ENCODE results near the gene MRPS7.
"Not testable (repeated sequence)": the region's sequence is repeated elsewhere in the genome, so short reads cannot be mapped to it uniquely, and the experiment has no call there.

MRPS7 gene

DNA sequence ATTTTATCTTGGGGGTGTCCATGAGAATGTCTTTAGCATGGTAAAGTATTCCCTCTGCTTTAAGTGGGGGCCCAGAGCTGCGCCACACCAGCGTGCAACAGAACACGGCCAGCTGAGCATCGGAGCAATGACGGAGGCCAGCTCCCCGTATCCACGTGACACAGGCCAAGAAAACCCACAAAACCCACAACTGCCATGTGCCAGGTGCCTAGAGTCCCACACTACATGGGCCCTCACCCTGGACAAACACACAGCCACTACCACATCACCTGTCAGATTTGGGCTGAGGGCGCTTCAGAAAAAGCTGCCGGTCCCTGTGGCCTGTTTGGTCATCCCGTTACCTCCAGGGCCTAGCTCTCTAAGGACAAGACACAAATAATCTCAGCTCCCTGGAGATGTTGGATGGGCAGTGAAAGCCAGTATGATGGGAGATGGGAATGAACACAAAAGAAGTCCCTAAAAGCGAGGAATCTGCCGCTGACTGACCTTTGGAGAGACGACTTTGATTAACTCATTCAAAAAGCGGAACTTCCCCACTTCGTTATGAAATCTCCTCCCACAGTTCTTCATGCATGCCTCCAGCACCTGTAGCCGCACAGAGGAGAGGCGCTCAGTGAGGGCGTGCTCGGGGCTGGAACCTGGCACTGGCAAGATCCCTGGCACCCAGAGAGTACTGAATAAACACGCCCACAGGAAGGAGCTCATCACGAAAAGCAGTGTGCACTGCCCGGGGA is 17.4 kb upstream of the MRPS7 start:
- no peak for DNase-seq (ENCODE audit: low read depth in 2 of 2)

DNA sequence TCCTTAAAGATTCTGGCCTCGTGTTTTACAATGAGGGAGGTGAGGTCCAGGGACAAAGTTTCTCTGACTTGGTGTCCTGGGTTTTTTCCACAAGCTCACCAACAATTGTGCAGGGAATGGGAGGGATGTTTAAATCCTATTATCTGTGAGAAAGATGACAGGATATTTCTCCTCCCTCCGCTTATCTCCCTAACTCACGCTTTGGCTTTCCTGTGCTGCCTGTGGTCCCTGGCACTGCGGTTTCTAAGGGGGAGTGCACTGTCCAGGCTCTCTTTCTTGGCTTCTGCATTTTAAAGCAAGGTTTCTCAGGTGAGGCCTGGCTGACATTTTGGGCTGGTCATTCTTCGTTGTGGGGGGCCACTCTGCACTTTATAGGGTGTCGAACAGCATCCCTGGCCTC is 16.7 kb upstream of the MRPS7 start:
- DNase-seq (ENCODE audit: low read depth in 2 of 2) = no peak

DNA sequence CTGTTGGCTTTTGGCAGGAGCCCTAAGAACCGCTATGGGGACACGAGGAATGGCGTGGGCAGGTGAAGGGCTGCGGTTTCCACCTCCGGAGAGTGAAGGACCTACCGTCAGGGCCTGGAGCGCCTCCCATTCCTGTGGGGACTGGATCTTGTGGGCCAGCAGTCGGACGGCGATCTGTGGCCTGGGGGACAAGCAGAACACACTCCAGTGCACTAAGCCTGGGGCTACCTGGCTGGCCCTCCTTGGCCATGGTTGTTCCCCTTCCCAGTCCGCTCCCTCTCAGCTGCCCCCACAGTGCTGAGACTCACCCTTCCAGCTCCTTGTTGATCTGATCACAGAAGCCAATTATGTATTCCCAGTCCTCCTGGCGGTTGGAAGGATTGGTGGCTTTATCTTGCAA is 15.3 kb upstream of the MRPS7 start:
- DNase-seq (ENCODE audit: low read depth in 2 of 2) = no peak

DNA sequence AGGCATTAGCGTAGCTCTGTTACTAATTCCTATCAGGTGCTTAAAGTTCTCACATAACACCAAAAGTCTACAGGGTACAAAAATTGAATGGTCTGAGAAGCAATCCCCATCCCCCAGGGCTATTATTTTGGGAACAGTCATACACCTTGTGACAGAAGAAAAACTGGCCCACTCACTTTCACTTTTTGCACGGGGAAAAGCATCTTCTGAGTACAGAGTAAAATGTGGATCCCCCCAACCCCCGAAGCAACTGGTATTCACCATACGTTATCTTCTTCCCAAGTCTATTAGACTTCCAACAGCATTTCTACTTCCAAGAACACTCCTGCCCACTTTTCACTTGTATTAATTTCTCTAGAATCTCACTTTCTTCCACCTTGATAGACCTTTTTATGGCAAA is 12.1 kb upstream of the MRPS7 start:
- DNase-seq (ENCODE audit: low read depth in 2 of 2) = no peak

DNA sequence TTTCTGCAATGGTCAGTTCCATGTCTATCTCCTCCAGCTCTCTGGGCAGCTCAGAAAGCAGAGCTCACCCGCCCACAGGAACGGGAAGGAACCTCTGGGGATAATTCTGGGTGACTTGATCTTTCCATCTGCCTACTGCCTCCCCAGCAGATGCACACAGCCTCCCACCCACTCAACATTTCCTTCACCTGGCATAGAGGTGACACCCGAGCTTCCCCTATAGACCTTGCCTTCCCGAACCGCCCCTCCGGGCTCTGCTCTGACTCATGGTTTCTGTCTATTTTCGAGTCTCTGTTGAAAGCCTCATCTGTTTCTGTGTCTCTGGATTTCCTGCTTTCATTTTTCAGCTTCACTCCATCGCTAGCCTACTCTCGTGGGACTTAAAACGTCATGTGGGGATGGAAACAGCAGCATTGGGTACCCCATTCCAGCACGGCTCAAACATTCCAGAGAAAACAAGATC is 11.6 kb upstream of the MRPS7 start:
- peak; percentile 62 to 79 for DNase-seq (ENCODE audit: low read depth in 2 of 2)

DNA sequence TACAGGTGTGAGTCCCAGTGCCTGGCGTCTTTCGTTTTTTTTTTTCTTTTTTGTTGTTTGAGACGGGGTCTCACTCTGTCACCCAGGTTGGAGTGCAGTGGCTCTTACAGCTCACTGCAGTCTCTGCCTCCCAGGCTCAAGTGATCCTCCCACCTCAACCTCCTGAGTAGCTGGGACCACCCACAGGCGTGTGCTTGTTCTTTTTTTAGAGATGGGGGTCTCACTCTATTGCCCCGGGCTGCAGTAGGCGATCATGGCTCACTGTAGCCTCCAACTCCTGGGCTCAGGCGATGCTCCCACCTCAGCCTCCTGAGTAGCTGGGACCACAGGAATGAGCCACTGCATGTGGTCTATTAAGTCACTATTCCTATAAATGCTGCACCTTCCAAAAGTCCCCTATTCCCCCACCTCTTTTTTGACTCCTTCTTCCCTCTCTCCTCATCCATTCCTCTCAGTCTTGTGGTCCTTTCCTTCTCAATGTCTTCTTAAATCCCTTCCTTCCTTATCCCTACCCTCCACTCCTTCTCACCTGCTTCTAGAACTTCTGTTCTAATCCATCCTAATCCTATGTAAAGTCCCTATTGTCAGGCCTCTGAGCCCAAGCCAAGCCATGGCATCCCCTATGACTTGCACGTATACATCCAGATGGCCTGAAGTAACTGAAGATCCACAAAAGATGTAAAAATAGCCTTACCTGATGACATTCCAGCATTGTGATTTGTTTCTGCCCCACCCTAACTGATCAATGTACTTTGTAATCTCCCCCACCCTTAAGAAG is 9.5 kb upstream of the MRPS7 start:
- no peak for DNase-seq (ENCODE audit: low read depth in 2 of 2)

DNA sequence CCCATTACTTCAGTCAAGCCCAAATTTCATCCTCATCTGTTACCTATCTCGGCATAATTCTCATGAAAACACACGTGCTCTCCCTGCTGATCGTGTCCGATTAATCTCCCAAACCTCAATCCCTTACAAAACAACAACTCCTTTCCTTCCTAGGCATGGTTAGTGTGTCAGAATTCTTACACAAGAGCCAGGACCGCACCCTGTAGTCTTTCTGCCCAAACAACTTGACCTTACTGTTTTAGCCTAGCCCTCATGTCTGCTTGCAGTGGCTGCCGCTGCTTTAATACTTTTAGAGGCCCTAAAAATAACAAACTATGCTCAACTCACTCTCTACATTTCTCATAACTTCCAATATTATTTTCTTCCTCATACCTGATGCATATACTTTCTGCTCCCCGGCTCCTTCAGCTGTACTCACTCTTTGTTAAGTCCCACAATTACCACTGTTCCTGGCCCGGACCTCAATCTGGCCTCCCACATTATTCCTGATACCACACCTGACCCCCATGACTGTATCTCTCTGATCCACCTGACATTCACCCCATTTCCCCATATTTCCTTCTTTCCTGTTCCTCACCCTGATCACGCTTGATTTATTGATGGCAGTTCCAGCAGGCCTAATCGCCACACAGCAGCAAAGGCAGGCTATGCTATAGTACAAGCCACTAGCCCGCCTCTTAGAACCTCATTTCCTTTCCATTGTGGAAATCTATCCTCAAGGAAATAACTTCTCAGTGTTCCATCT is 5.6 kb upstream of the MRPS7 start:
- not testable (repeated sequence) for DNase-seq (ENCODE audit: low read depth in 2 of 2)

DNA sequence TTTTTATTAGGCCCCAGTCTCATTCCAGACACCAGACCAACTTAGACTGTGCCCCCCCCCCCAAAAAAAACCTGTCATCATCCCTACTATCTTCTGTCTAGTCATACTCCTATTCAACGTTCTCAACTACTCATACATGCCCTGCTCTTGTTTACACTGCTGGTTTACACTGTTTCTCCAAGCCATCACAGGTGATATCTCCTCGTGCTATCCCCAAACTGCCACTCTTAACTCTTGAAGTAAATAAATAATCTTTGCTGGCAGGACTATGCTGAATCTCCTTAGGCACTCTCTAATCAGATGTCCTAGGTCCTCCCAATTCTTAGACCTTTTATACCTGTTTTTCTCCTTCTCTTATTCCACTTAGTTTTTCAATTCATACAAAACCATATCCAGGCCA is 4.5 kb upstream of the MRPS7 start:
- DNase-seq (ENCODE audit: low read depth in 2 of 2) = not testable (repeated sequence)

DNA sequence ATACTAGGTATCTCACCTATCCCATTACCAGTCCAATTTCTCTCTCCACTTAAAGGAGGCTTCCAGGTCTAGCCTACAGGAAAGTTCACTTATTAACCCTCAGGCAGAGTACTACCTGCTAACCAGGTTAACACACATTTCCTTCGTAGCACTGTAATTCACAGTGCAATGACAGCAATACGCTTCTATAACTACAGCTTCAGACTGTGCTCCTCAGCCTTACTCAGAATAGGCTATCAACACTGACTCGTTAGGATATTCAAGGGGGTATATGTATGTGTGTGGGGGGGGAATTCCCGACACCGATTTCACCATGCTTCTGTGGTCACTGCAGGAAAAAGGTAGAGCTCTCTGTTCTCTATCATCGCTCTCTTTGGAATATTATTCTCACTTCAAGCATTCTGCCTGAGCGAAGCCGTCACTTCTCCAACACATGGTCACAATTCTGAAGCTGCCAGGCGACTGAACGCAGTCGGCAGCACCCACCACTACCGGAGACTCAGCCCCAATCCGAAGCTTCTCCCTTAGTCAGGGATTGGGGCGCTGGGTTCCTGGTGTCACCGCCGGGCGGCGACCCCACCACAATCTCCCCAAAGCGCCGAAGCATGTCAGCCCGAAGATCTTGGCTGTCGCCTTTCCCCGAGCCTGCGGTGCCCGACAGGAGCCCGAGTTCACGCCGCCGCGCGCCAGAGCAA is 891 bp upstream of the MRPS7 start:
- peak in 1 of 2 donors; percentile 56 for DNase-seq (ENCODE audit: low read depth in 2 of 2)

DNA sequence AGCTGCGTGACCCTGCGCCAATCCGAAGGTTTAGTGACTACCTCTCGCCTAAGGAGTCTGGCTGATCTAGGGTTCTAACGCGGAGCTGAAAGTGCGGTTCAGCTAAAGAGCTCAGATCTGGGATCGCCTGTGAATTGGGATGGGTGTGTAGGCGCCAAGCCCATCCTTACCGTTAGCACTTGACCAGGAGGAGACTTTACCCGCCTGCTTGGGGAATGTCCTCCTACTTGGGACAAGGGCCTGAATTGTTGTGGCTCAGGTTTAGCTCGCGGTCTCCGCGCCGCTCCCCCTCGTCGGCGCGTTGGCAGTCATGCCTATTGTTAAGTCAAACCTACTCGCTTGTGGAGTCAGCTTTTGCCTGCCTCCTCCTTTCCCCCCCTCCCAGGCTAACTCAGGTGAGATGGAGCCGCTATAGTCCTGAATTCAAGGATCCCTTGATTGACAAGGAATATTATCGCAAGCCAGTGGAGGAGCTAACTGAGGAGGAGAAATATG is 480 bp downstream of the MRPS7 start:
- DNase-seq (ENCODE audit: low read depth in 2 of 2) = no peak

DNA sequence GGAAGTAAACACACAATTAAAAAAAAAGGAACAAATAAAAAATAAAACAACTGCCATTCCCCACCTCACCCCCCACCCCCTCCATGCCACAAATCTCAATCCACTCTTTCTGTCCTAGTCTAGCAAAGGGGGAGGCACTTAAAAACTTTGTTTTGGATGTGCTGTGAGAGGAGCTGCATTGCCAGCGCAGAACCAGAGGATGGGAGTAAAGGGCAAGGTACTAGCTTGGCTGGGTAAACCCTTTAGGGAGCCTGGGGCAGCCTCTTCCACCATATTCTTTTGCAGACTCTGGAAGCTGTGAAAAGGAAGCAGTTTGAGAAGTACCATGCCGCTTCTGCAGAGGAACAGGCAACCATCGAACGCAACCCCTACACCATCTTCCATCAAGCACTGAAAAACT is 1.4 kb downstream of the MRPS7 start:
- no peak for DNase-seq (ENCODE audit: low read depth in 2 of 2)

DNA sequence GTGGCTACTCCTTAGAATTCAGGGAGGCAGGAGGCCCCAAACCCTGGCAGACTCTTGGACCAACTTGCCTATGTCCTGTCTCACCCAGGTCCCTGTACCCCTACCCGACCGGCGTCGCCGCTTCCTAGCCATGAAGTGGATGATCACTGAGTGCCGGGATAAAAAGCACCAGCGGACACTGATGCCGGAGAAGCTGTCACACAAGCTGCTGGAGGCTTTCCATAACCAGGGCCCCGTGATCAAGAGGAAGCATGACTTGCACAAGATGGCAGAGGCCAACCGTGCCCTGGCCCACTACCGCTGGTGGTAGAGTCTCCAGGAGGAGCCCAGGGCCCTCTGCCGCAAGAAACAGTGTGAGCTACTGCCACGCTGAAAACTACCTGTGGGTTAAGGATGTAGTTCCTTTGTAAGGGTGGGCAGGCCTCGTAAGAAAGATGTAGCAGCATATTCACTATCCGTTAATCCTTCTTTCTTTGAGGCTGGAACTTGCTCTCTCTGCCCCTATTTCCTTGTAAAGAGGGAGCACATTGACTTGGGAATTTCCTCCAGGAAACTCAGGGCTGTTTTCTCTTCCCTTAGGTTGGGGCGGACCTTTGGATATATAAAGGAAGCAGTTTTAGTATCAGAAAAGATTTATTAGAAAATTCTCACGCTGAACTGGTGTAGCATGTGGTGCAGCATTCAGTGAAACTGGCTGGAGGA is 4.1 kb downstream of the MRPS7 start:
- DNase-seq (ENCODE audit: low read depth in 2 of 2) = no peak

DNA sequence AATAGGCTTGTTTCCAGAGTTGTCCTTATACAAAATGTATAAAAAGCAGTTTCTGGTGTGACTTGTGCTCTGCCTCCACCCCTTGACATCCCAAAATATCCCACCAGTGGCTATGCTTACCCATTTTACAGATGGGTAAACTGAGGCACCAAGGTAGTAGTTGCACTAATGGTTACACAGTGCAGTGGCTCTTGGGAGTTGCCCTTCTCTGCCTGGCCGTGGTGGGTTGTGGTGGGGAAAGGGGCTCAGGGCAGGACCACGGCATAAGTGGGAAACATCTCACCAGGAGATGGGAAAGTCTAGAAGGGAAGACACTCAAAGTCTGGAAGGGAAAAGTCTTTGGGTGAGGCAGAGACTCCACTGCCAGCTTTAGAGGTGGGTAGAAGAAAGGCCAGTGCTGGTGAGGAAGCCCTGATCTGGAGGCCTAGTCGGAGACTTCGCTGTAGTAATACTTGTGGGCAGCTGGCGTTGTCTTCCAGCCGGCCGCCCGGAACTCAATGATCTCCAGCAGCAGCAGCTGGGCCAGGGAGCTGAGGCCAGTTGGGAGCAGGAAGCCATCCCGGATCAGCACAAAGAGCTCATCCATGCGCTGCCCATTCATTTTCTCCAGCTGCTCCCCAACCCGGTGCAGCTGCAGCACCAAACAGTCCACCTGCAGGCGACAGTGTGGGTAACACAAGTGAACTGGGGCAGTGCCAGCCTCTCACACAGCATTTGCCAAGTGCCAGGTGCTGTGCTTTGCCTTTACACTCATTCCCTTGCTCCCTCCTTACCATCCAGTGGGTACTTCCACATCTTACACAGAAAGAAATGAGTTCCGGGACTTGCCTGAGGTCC is 4.9 kb downstream of the MRPS7 start:
- DNase-seq (ENCODE audit: low read depth in 2 of 2) = no peak

DNA sequence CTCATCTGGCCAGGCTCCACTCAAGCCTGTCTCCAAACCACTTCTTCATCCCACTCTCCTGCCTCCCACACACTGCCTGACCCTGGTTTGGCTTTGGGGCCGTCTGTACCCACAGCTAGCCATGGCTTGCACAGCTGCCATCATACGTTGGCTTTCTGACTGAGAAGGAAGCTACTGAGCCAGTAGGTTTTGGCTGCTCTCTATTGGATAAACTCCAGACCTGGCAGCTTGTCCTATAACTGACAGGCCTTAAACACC is 5.4 kb downstream of the MRPS7 start:
- no peak for DNase-seq (ENCODE audit: low read depth in 2 of 2)

DNA sequence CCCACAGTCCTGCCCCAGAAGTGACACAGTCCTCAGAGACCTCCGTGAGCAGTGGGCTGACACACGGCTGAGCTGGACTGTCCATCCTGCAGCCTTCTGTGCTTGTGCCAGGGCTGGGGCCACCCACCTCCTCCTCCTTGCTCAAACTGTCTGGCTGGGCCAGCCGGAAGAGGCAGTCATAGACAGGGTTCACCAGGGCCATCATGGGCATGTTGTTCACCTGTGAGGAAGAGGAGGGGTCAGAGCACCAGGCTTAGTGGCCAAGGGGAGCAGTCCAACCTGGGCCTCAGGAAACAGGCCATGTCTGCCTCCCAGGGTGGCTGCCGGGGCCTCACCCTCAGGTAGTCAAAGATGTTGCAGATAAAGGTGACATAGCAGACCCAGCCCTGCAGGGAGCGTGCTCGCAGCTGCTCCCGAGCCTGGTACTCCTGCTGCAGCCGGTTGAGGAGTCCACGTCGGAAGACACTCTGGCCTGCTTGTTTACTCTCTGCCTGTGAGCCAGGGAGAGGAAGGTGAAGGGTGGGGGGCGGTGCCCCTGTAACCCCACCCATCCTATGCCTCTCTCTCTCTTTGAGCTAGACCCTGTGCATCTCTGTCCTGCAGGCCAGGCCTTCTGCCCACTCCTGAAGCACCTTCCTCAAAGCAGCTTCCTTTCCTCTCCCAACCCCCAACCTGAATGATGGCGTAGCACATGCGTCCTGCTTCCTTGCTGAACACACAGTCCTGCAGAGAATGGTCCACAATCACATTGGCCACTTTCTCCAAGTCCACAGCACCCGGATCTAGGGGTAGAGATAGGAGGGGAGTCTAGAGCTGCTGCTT is 5.9 kb downstream of the MRPS7 start:
- no peak for DNase-seq (ENCODE audit: low read depth in 2 of 2)

DNA sequence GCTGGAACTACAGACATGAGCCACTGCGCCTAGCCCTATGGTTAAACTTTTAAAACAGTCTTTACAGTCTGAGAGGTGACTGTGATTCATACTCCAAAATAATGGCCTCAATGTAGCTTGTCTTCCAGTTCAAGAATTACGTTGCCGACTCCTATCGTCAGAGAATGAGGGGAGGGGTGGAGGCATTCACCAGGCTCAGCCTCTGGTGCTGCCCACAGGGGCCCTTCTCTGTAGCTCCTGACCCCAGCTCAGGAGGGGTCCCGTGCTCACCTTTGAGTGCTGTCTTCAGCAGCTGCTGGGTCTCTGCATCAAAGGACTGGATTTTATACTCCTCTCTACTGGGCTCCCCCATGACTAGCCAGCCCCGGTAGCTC is 8.2 kb downstream of the MRPS7 start:
- no peak for DNase-seq (ENCODE audit: low read depth in 2 of 2)

DNA sequence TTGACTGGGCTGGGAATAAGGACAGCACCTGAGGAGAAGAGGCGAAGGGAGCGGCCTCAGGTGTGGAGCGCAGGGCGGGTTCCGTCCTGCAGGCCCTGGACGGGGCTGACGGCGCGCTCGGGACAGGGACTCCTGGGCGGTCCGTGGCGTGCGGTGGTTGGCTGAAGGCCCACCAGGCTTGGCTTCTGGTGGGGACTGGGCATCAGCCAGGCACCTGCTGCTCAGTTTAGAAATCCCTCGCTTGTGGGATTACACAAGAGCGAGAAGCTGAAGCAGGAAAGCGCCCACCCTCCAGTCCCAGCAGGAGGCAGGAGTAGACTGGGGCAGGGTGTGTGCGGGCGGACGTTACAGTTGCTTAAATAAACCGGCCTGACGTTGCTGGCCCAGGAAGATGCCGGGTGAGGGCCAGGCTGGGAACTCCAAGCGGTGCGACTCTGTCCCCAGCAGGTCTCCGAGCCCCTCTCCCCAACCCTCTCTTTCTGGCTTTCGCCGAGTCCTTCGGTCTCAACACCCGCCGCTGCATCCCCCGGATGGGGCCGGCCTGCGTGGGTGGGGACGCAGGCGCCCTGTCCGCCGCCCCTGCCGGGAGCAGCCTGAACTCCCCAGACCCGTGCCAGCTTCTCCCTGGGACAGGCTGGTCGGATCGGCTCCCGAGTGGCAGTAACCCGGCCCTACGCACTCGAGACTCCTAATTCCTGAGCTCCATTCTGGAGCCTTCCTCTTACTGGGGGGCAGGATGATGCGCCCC is 8.7 kb downstream of the MRPS7 start:
- peak; percentile 50 to 56 for DNase-seq (ENCODE audit: low read depth in 2 of 2)

DNA sequence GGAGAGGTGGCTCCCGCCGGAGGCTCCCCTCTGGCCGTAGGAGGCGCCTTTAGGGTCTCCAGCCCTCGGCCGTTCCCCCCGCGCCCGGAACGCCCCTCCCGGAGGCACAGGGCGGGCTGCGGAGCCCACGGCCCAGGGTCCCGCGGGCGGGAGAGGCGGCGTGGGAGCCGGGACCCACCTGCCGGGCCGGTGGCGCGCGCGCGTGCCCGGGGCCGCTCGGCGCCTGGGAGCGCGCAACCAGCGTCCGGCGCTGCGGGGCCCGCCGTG is 9.2 kb downstream of the MRPS7 start, which contains the start of gene MIF4GD:
MIF4GD (minus strand) TSS at position 266 of the 267 bp plus-strand sequence. CDS start 1,036 bp downstream, outside the sequence.
- DNase-seq (ENCODE audit: low read depth in 2 of 2) = no peak
